ENCODE results near the gene NPFF. TPM values are rescaled to one million over a fixed set of nuclear protein-coding genes. Genes with fewer than 3 reads are reported as not detected.
A peak's percentile ranks its signal among the peaks of the same experiment; 100 is the strongest.

Gene NPFF
- total and polyA plus RNA-seq, 2 of the 13 experiments (the other 11 are each of a cell fraction or from before 2014, with no cell fraction given), result not detected

GRCh38 chr12:53500776-53501614, 6.3 kb downstream of the NPFF start, which contains the start of gene TARBP2 (continued):
- TF ChIP-seq ZNF615 (CRISPR knock-in tag; IDR thresholded peaks at IDR 0.05; ENCODE audit: borderline replicate concordance) (no peak), CREB3 (CRISPR knock-in tag; IDR thresholded peaks at IDR 0.05) (0 out of 2 replicates have a peak, but pooled peaks have one; percentile 76), SAFB2 (CRISPR knock-in tag; IDR thresholded peaks at IDR 0.05; ENCODE audit: borderline replicate concordance, low read depth) (peak; percentile 93; the same call in 1 of the 2 replicates), ZNF704 (CRISPR knock-in tag; IDR thresholded peaks at IDR 0.05; ENCODE audit: borderline replicate concordance) (peak; percentile 71; the same call in 1 of the 2 replicates), ZNF343 (CRISPR knock-in tag; IDR thresholded peaks at IDR 0.05) (no peak), BRF2 (CRISPR knock-in tag; IDR thresholded peaks at IDR 0.05) (peak; percentile 83), ZNF280B (CRISPR knock-in tag; IDR thresholded peaks at IDR 0.05; ENCODE audit: borderline replicate concordance) (peak; percentile 72; the same call in 1 of the 2 replicates), ZNF761 (CRISPR knock-in tag; conservative IDR thresholded peaks at IDR 0.05) (no peak; the same call in 1 of the 2 replicates), PRMT3 (CRISPR knock-in tag; IDR thresholded peaks at IDR 0.05; ENCODE audit: borderline replicate concordance, low read depth) (no peak), GPN1 (CRISPR knock-in tag; IDR thresholded peaks at IDR 0.05; ENCODE audit: borderline replicate concordance) (no peak), CCDC6 (CRISPR knock-in tag; IDR thresholded peaks at IDR 0.05) (peak; percentile 48; the same call in 1 of the 2 replicates), MIER3 (CRISPR knock-in tag; IDR thresholded peaks at IDR 0.05; ENCODE audit: borderline replicate concordance) (peak; percentile 27; the same call in 1 of the 2 replicates), YY1 (IDR thresholded peaks at IDR 0.05; ENCODE audit: insufficient read depth, insufficient replicate concordance, low read depth, low read length) (peak; percentile 58), FOXA3 (CRISPR knock-in tag; IDR thresholded peaks at IDR 0.05) (peak; percentile 5; the same call in 1 of the 2 replicates), SRSF1 (optimal IDR thresholded peaks at IDR 0.05; ENCODE audit: low read depth, low read length) (peak; percentile 80), DNMT1 (CRISPR knock-in tag; IDR thresholded peaks at IDR 0.05) (peak; percentile 56; the same call in 1 of the 2 replicates), ZBTB38 (CRISPR knock-in tag; IDR thresholded peaks at IDR 0.05) (peak; percentile 78)
- TF ChIP-seq, protein P1, sequence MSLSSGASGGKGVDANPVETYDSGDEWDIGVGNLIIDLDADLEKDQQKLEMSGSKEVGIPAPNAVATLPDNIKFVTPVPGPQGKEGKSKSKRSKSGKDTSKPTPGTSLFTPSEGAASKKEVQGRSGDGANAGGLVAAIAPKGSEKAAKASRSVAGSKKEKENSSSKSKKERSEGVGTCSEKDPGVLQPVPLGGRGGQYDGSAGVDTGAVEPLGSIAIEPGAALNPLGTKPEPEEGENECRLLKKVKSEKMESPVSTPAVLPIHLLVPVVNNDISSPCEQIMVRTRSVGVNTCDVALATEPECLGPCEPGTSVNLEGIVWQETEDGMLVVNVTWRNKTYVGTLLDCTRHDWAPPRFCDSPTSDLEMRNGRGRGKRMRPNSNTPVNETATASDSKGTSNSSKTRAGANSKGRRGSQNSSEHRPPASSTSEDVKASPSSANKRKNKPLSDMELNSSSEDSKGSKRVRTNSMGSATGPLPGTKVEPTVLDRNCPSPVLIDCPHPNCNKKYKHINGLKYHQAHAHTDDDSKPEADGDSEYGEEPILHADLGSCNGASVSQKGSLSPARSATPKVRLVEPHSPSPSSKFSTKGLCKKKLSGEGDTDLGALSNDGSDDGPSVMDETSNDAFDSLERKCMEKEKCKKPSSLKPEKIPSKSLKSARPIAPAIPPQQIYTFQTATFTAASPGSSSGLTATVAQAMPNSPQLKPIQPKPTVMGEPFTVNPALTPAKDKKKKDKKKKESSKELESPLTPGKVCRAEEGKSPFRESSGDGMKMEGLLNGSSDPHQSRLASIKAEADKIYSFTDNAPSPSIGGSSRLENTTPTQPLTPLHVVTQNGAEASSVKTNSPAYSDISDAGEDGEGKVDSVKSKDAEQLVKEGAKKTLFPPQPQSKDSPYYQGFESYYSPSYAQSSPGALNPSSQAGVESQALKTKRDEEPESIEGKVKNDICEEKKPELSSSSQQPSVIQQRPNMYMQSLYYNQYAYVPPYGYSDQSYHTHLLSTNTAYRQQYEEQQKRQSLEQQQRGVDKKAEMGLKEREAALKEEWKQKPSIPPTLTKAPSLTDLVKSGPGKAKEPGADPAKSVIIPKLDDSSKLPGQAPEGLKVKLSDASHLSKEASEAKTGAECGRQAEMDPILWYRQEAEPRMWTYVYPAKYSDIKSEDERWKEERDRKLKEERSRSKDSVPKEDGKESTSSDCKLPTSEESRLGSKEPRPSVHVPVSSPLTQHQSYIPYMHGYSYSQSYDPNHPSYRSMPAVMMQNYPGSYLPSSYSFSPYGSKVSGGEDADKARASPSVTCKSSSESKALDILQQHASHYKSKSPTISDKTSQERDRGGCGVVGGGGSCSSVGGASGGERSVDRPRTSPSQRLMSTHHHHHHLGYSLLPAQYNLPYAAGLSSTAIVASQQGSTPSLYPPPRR (CRISPR knock-in tag; IDR thresholded peaks at IDR 0.05; ENCODE audit: borderline replicate concordance), result no peak
